HG02759 (cell line): ENCODE data around the gene TMED9.
"Not testable (repeated sequence)": the region's sequence is repeated elsewhere in the genome, so short reads cannot be mapped to it uniquely, and the experiment has no call there.

ENCODE experiments used
- ATAC-seq: cut with Tn5 transposase; IDR thresholded peaks from one replicate; pipeline ENCODE4 v1.9.1; 2021; ENCODE audit warnings: mild to moderate bottlenecking, moderate library complexity; ENCODE audit not compliant: unreplicated experiment

Gene TMED9

GRCh38 chr5:177605667-177606066 lies 13.7 kb downstream of the TMED9 start:
- no peak for ATAC-seq

- no peak for ATAC-seq
These were observed 14.4 kb downstream of the TMED9 start for GRCh38 chr5:177606071-177607051.

- ATAC-seq = no peak
These were observed 15.1 kb downstream of the TMED9 start for GRCh38 chr5:177607115-177607451.

DNA sequence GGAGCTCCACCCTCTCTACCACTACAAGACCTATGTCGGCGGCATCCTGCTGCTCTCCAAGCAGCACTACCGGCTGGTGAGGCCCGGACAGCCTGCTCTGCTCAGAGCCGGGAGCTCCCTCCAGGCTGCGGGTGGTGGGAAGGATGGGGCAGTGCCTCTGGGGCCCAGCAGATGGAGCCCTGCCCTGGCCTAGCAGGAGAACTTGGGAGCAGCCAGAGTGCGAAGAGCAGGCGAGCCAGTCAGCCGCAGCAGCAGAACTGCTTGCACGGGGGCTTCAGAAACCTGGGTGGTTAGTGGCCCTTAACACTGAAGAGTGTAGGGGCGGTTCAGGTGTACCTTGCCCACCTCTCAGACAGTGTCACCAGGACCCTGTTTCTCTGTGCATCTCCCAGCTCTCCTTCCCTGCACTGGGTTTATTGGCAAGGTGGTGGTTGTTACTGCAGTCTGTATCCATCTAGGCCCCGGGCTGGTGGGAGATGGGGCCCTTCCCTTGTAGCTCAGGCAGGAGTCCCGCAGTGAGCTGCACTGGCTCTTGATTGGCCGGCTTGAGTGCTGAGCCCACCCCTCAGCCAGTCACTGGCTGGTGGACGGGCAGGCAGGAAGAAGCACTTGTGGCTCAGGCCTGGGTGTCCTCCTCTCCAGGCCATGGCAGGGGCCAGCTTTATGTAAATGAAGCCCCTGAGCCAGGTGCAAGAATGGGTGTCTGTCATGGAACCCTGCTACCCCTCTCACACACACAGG lies 15.6 kb downstream of the TMED9 start:
- ATAC-seq = no peak

DNA sequence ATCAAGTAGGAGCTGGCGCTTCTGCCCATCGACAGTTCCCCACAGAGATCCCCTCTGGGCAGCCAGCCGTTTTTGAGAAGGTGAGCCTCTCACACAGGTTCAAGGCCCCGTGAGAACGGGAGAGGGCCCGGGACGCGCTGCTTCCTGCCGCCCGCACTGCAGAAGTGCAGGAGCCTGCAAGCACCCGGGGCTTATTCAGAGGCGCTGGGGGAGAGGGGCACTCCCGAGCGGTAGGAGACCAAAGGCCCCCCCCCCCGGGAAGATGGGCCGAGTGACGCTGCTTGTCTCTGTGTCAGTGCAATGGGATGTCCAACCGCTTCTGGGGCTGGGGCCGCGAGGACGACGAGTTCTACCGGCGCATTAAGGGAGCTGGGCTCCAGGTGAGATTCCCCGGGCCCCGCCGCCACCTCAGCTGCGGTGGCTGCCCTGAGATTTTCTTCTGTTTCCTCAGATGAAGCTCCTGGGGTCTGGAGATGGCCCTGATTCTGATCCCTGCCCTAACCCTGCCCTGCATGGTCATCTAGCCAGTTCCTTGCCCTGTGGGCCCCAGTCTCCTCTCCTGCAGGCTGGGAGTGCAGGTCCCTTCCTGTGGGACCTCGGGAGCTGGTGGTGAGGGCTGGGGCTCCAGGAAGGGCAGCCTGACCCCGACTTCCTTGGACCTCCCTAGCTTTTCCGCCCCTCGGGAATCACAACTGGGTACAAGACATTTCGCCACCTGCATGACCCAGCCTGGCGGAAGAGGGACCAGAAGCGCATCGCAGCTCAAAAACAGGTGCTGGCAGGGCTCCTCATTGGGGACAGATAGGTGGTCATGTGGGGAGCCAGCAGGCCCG lies 16.5 kb downstream of the TMED9 start:
- ATAC-seq = no peak

- ATAC-seq = no peak
These were observed 17.4 kb downstream of the TMED9 start for GRCh38 chr5:177609076-177610059.

DNA sequence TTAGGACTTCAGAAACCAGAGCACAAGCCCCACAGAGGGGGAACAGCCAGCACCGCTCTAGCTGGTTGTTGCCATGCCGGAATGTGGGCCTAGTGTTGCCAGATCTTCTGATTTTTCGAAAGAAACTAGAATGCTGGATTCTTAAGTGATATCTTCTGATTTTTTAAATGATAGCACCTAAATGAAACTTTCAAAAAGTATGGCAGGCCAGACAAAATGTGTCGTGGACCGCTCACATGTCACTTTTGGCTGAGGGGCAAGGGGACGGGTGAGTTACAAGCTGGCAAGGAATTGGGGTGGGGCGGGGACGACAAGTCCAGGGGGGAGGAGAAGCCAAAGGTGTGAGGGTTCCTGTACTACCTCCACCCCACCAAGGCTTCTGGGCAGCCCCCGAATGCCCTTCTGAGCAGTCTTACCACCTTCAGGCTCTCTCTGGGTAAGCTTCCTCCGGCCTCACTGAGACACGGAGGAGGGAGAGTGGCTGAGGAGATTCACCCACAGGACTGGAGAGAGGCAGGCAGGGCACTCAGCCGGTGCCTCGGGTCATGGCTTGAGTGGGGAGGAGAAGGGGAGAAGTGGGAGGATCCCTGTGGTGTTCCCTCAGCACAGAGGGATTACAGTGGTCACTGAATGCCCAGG lies 18.2 kb downstream of the TMED9 start:
- ATAC-seq = no peak

- ATAC-seq = no peak
These were observed 18.9 kb downstream of the TMED9 start for GRCh38 chr5:177610770-177611445.

GRCh38 chr5:177611446-177612214 lies 19.6 kb downstream of the TMED9 start:
- ATAC-seq = no peak

- no peak for ATAC-seq
These were observed 20.2 kb downstream of the TMED9 start for GRCh38 chr5:177612215-177612673.

GRCh38 chr5:177620560-177620959 lies 28.6 kb downstream of the TMED9 start:
- ATAC-seq = no peak

GRCh38 chr5:177624172-177624571 lies 32.2 kb downstream of the TMED9 start:
- not testable (repeated sequence) for ATAC-seq

DNA sequence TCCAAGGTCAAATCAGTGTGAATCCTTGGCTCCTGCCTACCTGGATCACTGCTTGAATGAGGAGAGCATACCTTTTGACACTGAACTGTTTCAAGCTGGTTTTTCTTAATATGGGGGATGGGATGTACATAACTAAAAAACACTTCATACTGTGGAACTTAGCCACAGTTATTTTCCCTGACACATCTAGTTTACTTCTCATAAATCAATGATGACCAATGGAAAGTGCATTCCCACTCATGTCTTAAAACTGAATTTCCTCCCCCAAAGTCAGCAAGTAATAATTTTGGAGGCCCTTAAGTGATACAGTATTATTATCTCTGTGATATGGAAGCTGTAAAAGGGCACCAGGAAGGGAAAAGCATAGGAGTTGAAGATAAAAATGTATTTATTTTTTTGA lies 38.2 kb downstream of the TMED9 start:
- not testable (repeated sequence) for ATAC-seq

DNA sequence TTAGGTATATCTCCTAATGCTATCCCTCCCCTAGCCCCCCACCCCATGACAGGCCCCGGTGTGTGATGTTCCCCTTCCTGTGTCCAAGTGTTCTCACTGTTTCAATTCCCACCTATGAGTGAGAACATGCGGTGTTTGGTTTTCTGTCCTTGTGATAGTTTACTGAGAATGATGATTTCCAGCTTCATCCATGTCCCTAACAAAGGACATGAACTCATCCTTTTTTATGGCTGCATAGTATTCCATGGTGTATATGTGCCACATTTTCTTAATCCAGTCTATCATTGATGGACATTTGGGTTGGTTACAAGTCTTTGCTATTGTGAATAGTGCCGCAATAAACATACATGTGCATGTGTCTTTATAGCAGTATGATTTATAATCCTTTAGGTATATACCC lies 42.9 kb downstream of the TMED9 start:
- ATAC-seq = not testable (repeated sequence)

DNA sequence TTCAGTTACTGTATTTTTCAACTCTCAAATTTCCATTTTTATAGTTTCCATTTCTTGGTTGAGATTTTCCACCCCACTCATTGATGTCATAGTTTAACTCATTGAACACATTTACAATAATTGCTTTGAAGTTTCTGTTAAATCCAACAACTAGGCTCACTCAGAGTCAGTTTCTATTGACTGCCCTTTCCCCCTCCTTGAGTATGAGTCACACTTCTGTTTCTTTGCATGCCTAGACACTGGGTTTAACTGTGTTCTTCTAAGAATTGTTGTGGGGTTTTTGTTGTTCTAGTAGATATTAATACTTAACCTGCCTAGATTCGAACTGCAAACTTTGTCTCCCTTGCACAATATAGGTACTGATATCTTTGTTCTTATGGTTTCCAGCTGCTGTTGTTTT lies 53.5 kb downstream of the TMED9 start:
- ATAC-seq = not testable (repeated sequence)
